H9 (cell line): Measurements from ENCODE around the gene SNX25. TPM values are rescaled to one million over a fixed set of nuclear protein-coding genes. Genes with fewer than 3 reads are reported as not detected.

Source experiments
- DNase-seq: peaks from one replicate; pipeline ENCODE4 v3.0.0-alpha.2; 2017
- H2AFZ ChIP-seq: one replicate; pipeline ENCODE4 v1.6.1; 2013; ENCODE audit warnings: mild to moderate bottlenecking, low read length, control low read depth, moderate library complexity
- H2AK5ac ChIP-seq: 2 replicates; pipeline ENCODE4 v1.6.1; 2013; ENCODE audit warnings: low read length, control low read depth, mixed read lengths; ENCODE audit not compliant: insufficient read length
- H2BK120ac ChIP-seq: one replicate; pipeline ENCODE4 v1.6.1; 2013; ENCODE audit warnings: low read depth, mild to moderate bottlenecking, low read length, control low read depth, inconsistent platforms; ENCODE audit not compliant: poor library complexity, severe bottlenecking
- H2BK12ac ChIP-seq: 2 replicates; pipeline ENCODE4 v1.6.1; 2013; ENCODE audit warnings: low read length, control low read depth, mixed read lengths, low read depth; ENCODE audit not compliant: insufficient read length
- H2BK15ac ChIP-seq: 2 replicates; pipeline ENCODE4 v1.6.1; 2013; ENCODE audit warnings: low read depth, low read length, control low read depth
- H2BK20ac ChIP-seq: one replicate; pipeline ENCODE4 v1.6.1; 2013; ENCODE audit warnings: low read depth, mild to moderate bottlenecking, low read length, control low read depth, inconsistent platforms; ENCODE audit not compliant: poor library complexity, severe bottlenecking
- H2BK5ac ChIP-seq: 2 replicates; pipeline ENCODE4 v1.6.1; 2013; ENCODE audit warnings: low read length, control low read depth, mixed read lengths; ENCODE audit not compliant: insufficient read length
- H3K14ac ChIP-seq: 2 replicates; pipeline ENCODE4 v1.6.1; 2013; ENCODE audit warnings: low read length, control low read depth; ENCODE audit not compliant: insufficient read depth
- H3K18ac ChIP-seq: 2 replicates; pipeline ENCODE4 v1.6.1; 2013; ENCODE audit warnings: low read depth, mild to moderate bottlenecking, mixed read lengths, low read length, control low read depth; ENCODE audit not compliant: insufficient read length
- H3K23ac ChIP-seq: 2 replicates; pipeline ENCODE4 v1.6.1; 2013; ENCODE audit warnings: low read length, control low read depth, mixed read lengths, low read depth; ENCODE audit not compliant: insufficient read length
- H3K23me2 ChIP-seq: 2 replicates; pipeline ENCODE4 v1.6.1; 2013; ENCODE audit warnings: low read depth, mild to moderate bottlenecking, mixed read lengths, low read length, control low read depth; ENCODE audit not compliant: insufficient read length, poor library complexity, severe bottlenecking
- H3K27ac ChIP-seq: 2 replicates; pipeline ENCODE4 v1.5.1; 2013; ENCODE audit warnings: low read length, control low read depth, mixed read lengths, low read depth; ENCODE audit not compliant: insufficient read length
- H3K27me3 ChIP-seq: 2 replicates; pipeline ENCODE4 v1.6.1; 2013; ENCODE audit warnings: low read length, control low read depth, inconsistent platforms; ENCODE audit not compliant: insufficient read depth
- H3K4ac ChIP-seq: 2 replicates; pipeline ENCODE4 v1.6.1; 2013; ENCODE audit warnings: low read depth, mild to moderate bottlenecking, control low read depth, inconsistent platforms, low read length, moderate library complexity
- H3K4me1 ChIP-seq: 2 replicates; pipeline ENCODE4 v1.6.1; 2013; ENCODE audit warnings: low read length, control low read depth, inconsistent platforms; ENCODE audit not compliant: insufficient read depth
- H3K4me2 ChIP-seq: 2 replicates; pipeline ENCODE4 v1.6.1; 2013; ENCODE audit warnings: low read length, control low read depth, mixed read lengths; ENCODE audit not compliant: insufficient read length, insufficient read depth
- H3K56ac ChIP-seq: 2 replicates; pipeline ENCODE4 v1.6.1; 2013; ENCODE audit warnings: low read depth, mild to moderate bottlenecking, mixed read lengths, low read length, control low read depth; ENCODE audit not compliant: insufficient read length
- H3K79me1 ChIP-seq: 2 replicates; pipeline ENCODE4 v1.6.1; 2013; ENCODE audit warnings: low read depth, mild to moderate bottlenecking, moderate library complexity, low read length, control low read depth, inconsistent platforms; ENCODE audit not compliant: insufficient read depth, poor library complexity, severe bottlenecking
- H3K79me2 ChIP-seq: 2 replicates; pipeline ENCODE4 v1.6.1; 2013; ENCODE audit warnings: low read length, control low read depth, inconsistent platforms; ENCODE audit not compliant: insufficient read depth
- H3K9ac ChIP-seq: 2 replicates; pipeline ENCODE4 v1.6.1; 2013; ENCODE audit warnings: low read length, control low read depth, mixed read lengths; ENCODE audit not compliant: insufficient read length; ENCODE audit errors: extremely low read depth
- H3K9me3 ChIP-seq: one replicate; pipeline ENCODE4 v1.6.1; 2013; ENCODE audit warnings: low read depth, low read length, inconsistent platforms; ENCODE audit not compliant: control insufficient read depth
- H3T11ph ChIP-seq: one replicate; pipeline ENCODE4 v1.6.1; 2013; ENCODE audit warnings: mild to moderate bottlenecking, low read length, control low read depth, inconsistent platforms
- H4K20me1 ChIP-seq: one replicate; pipeline ENCODE4 v1.6.1; 2013; ENCODE audit not compliant: control insufficient read depth, insufficient read length, insufficient read depth
- H4K5ac ChIP-seq: 2 replicates; pipeline ENCODE4 v1.6.1; 2013; ENCODE audit warnings: low read depth, mild to moderate bottlenecking, mixed read lengths, low read length, control low read depth; ENCODE audit not compliant: insufficient read length
- H4K8ac ChIP-seq: replicated peaks from 2 replicates; pipeline ENCODE4 v1.6.1; 2013; ENCODE audit warnings: low read length, control low read depth, mixed read lengths, low read depth; ENCODE audit not compliant: insufficient read length
- H4K91ac ChIP-seq: 2 replicates; pipeline ENCODE4 v1.6.1; 2013; ENCODE audit warnings: low read depth, mild to moderate bottlenecking, moderate library complexity, mixed read lengths, low read length, control low read depth; ENCODE audit not compliant: insufficient read length
- H3K27ac Mint-ChIP-seq, 3 experiments: 2 replicates in 2 of 3; 3 replicates in 1 of 3; pipeline ENCODE4 v1.8.0; 2020 to 2021; ENCODE audit warnings: mixed read lengths in 3 of 3, mild to moderate bottlenecking in 1 of 3, moderate library complexity in 1 of 3
- H3K27me3 Mint-ChIP-seq: 2 replicates; pipeline ENCODE4 v1.8.0; 2021; ENCODE audit warnings: low read depth, mild to moderate bottlenecking, moderate library complexity, mixed read lengths
- H3K36me3 Mint-ChIP-seq, 3 experiments: 2 replicates in 2 of 3; 3 replicates in 1 of 3; pipeline ENCODE4 v1.8.0; 2020 to 2021; ENCODE audit warnings: low read depth in 3 of 3, mixed read lengths in 3 of 3; ENCODE audit not compliant: insufficient read depth in 1 of 3
- H3K4me1 Mint-ChIP-seq, 2 experiments: 2 replicates each; pipeline ENCODE4 v1.8.0; 2020; ENCODE audit warnings: mixed read lengths in 2 of 2
- H3K4me3 Mint-ChIP-seq, 2 experiments: 2 replicates in 1 of 2; 3 replicates in 1 of 2; pipeline ENCODE4 v1.8.0; 2020 to 2021; ENCODE audit warnings: mild to moderate bottlenecking in 2 of 2, mixed read lengths in 2 of 2, moderate library complexity in 1 of 2
- H3K9me3 Mint-ChIP-seq, 2 experiments: 2 replicates in 1 of 2; 3 replicates in 1 of 2; pipeline ENCODE4 v1.8.0; 2020; ENCODE audit warnings: mild to moderate bottlenecking in 2 of 2, mixed read lengths in 2 of 2, moderate library complexity in 1 of 2
- CTCF ChIP-seq: fragments of 200-600 bp; sonication (generic); conservative IDR thresholded peaks from 3 replicates; pipeline ENCODE4 v1.8.0; 2021; ENCODE audit warnings: antibody characterized with exemption, mild to moderate bottlenecking
- WGBS: extraction: QIAGEN DNeasy Blood & Tissue Kit; methylation state at CpG from one replicate; pipeline ENCODE4 v1.1.7; 2013; ENCODE audit warnings: missing lambda C conversion rate, low lambda C conversion rate, mixed read lengths; ENCODE audit not compliant: insufficient read length; ENCODE audit errors: extremely low coverage; 5-methylcytosine and 5-hydroxymethylcytosine counted together
- total RNA-seq: library from RNA; stranded (reverse); gene quantifications from 2 replicates; pipeline ENCODE4 v1.2.1, GENCODE V29; 2021

The SNX25 gene
- total RNA-seq, 1 experiment from 2014 or later: 28.2 TPM

GRCh38 chr4:185357211-185357610, 147.8 kb downstream of the SNX25 start:
- H3K18ac ChIP-seq: no peak overlapping the region
- H2AK5ac ChIP-seq: no peak overlapping the region
- H3K23ac ChIP-seq: no peak overlapping the region
- H3K4ac ChIP-seq: no peak overlapping the region
- no peak overlapping the region for H2BK15ac ChIP-seq
- no peak overlapping the region for H3T11ph ChIP-seq
- H3K79me2 ChIP-seq: no peaks in the 10 kb centered on the region
- no peaks in the 10 kb centered on the region for H3K27me3 ChIP-seq
- Mint-ChIP-seq H3K27ac (no peak overlapping the region), H3K4me3 (no peak overlapping the region), H3K36me3 (peaks cover 5 to 53% (median 26%) of the 10 kb centered on the region in 3 experiments; a peak in 5 of 7 replicates), H3K27me3 (no peaks in the 10 kb centered on the region), H3K4me1 (peaks cover 9% of the 10 kb centered on the region in 2 experiments; a peak in 3 of 4 replicates), H3K9me3 (no peaks in the 10 kb centered on the region)
- H3K9me3 ChIP-seq: no peaks in the 10 kb centered on the region
- no CpG with 5 or more reads among the region's 5 CpGs for WGBS
- H4K20me1 ChIP-seq: no peaks in the 10 kb centered on the region
- no peaks in the 10 kb centered on the region for H3K79me1 ChIP-seq
- H3K14ac ChIP-seq: no peak overlapping the region
- H3K23me2 ChIP-seq: no peaks in the 10 kb centered on the region
- H3K4me1 ChIP-seq: no peaks in the 10 kb centered on the region
- no peak overlapping the region for H4K8ac ChIP-seq
- no peak overlapping the region for H3K56ac ChIP-seq
- TF ChIP-seq CTCF: no peak
- H2AFZ ChIP-seq: no peak overlapping the region
- no peak overlapping the region for H2BK12ac ChIP-seq
- no peak overlapping the region for H2BK120ac ChIP-seq
- no peak overlapping the region for H2BK20ac ChIP-seq
- H4K5ac ChIP-seq: no peak overlapping the region
- H3K27ac ChIP-seq: no peak overlapping the region
- no peak overlapping the region for H3K9ac ChIP-seq
- DNase-seq: no peak
- no peak overlapping the region for H2BK5ac ChIP-seq
- no peak overlapping the region for H4K91ac ChIP-seq
- H3K4me2 ChIP-seq: no peak overlapping the region
